HEK293 (cell line): ENCODE measurements around the gene KLHL28.
A peak's percentile ranks its signal among the peaks of the same experiment; 100 is the strongest.

Source experiments
- CTCF ChIA-PET: fragments of 350-600 bp; formaldehyde crosslinking; extraction: SDS; loops from one replicate; lab custom pipeline; 2021; ENCODE audit warnings: antibody characterized with exemption; lab: Yijun Ruan, JAX
- POLR2A ChIA-PET: fragments of 300-600 bp; formaldehyde crosslinking; extraction: SDS; loops from one replicate; lab custom pipeline; 2020; ENCODE audit warnings: antibody characterized with exemption, inconsistent platforms; lab: Yijun Ruan, JAX
- H3K27ac ChIP-seq: fragments of 200-500 bp; sonication (Bioruptor generic); 2 replicates; pipeline ENCODE4 v1.5.1; 2014; ENCODE audit warnings: low read depth, low read length, control low read depth, inconsistent platforms; ENCODE audit errors: extremely low read depth
- H3K36me3 ChIP-seq, 2 experiments: fragments of 200-500 bp in 1 of 2; sonication (Bioruptor generic) in 1 of 2; 1 replicate in 1 of 2; 2 replicates in 1 of 2; pipeline ENCODE4 v1.5.1; 2014 to 2017; ENCODE audit warnings: inconsistent platforms in 2 of 2, low read length in 2 of 2; ENCODE audit not compliant: control insufficient read depth in 2 of 2, insufficient read depth in 1 of 2
- H3K4me1 ChIP-seq: fragments of 200-500 bp; sonication (Bioruptor generic); 2 replicates; pipeline ENCODE4 v1.5.1; 2014; ENCODE audit warnings: mild to moderate bottlenecking, low read length, inconsistent platforms; ENCODE audit not compliant: control insufficient read depth, insufficient read depth
- H3K4me3 ChIP-seq: 2 replicates; pipeline ENCODE4 v1.5.1; 2011; ENCODE audit warnings: low read depth, mild to moderate bottlenecking, control low read depth, low read length, moderate library complexity
- H3K9me3 ChIP-seq: fragments of 200-500 bp; sonication (Bioruptor generic); 2 replicates; pipeline ENCODE4 v1.5.1; 2014; ENCODE audit warnings: low read depth, low read length, inconsistent platforms; ENCODE audit not compliant: control insufficient read depth, insufficient read depth
- GLI4 ChIP-seq: fragments of 450-650 bp; formaldehyde crosslinking; IDR thresholded peaks from 2 replicates; pipeline ENCODE4 v1.5.1; 2016; ENCODE audit warnings: missing biosample characterization, missing genetic modification characterization
- KLF16 ChIP-seq: fragments of 450-650 bp; formaldehyde crosslinking; IDR thresholded peaks from 2 replicates; pipeline ENCODE4 v1.5.1; 2017; ENCODE audit warnings: missing biosample characterization, missing genetic modification characterization
- PRDM1 ChIP-seq: fragments of 450-650 bp; formaldehyde crosslinking; IDR thresholded peaks from 2 replicates; pipeline ENCODE4; 2016; ENCODE audit warnings: missing biosample characterization, missing genetic modification characterization
- PRDM6 ChIP-seq: fragments of 450-650 bp; formaldehyde crosslinking; IDR thresholded peaks from 2 replicates; pipeline ENCODE4 v1.5.1; 2017; ENCODE audit warnings: missing biosample characterization, missing genetic modification characterization
- SCRT1 ChIP-seq: fragments of 450-650 bp; formaldehyde crosslinking; IDR thresholded peaks from 2 replicates; pipeline ENCODE4 v1.5.1; 2016; ENCODE audit warnings: missing biosample characterization, missing genetic modification characterization, borderline replicate concordance
- SP3 ChIP-seq: fragments of 450-650 bp; formaldehyde crosslinking; IDR thresholded peaks from 2 replicates; pipeline ENCODE4 v1.5.1; 2016; ENCODE audit warnings: missing biosample characterization, missing genetic modification characterization
- ZBTB1 ChIP-seq: fragments of 450-650 bp; formaldehyde crosslinking; IDR thresholded peaks from 2 replicates; pipeline ENCODE4 v1.5.1; 2016; ENCODE audit warnings: missing biosample characterization, missing genetic modification characterization
- ZBTB17 ChIP-seq: fragments of 450-650 bp; formaldehyde crosslinking; IDR thresholded peaks from 2 replicates; pipeline ENCODE4 v1.5.1; 2016; ENCODE audit warnings: missing biosample characterization, missing genetic modification characterization
- ZFP3 ChIP-seq: fragments of 450-650 bp; formaldehyde crosslinking; IDR thresholded peaks from 2 replicates; pipeline ENCODE4 v1.5.1; 2016; ENCODE audit warnings: low read depth, missing biosample characterization, missing genetic modification characterization
- ZNF114 ChIP-seq: fragments of 450-650 bp; formaldehyde crosslinking; IDR thresholded peaks from 2 replicates; pipeline ENCODE4 v1.5.0; 2017; ENCODE audit warnings: missing biosample characterization, missing genetic modification characterization
- ZNF121 ChIP-seq: fragments of 450-650 bp; formaldehyde crosslinking; IDR thresholded peaks from 2 replicates; pipeline ENCODE4 v1.5.1; 2016; ENCODE audit warnings: missing biosample characterization, missing genetic modification characterization
- ZNF146 ChIP-seq: fragments of 450-650 bp; formaldehyde crosslinking; IDR thresholded peaks from 2 replicates; pipeline ENCODE4 v1.5.1; 2016; ENCODE audit warnings: missing biosample characterization, missing genetic modification characterization
- ZNF155 ChIP-seq: fragments of 450-650 bp; formaldehyde crosslinking; IDR thresholded peaks from 2 replicates; pipeline ENCODE4 v1.5.1; 2016; ENCODE audit warnings: missing biosample characterization, missing genetic modification characterization
- ZNF2 ChIP-seq: fragments of 450-650 bp; formaldehyde crosslinking; IDR thresholded peaks from 2 replicates; pipeline ENCODE4 v1.5.1; 2016; ENCODE audit warnings: missing biosample characterization, missing genetic modification characterization
- ZNF324 ChIP-seq: fragments of 450-650 bp; formaldehyde crosslinking; IDR thresholded peaks from 2 replicates; pipeline ENCODE4 v1.5.1; 2016; ENCODE audit warnings: missing biosample characterization, missing genetic modification characterization
- ZNF37A ChIP-seq: fragments of 450-650 bp; IDR thresholded peaks from 2 replicates; pipeline ENCODE4 v1.5.1; 2018; ENCODE audit warnings: missing biosample characterization, missing genetic modification characterization
- ZNF404 ChIP-seq: fragments of 450-650 bp; formaldehyde crosslinking; IDR thresholded peaks from 2 replicates; pipeline ENCODE4 v1.5.1; 2017; ENCODE audit warnings: missing biosample characterization, missing genetic modification characterization
- ZNF416 ChIP-seq: fragments of 450-650 bp; formaldehyde crosslinking; IDR thresholded peaks from 2 replicates; pipeline ENCODE4 v1.5.1; 2016; ENCODE audit warnings: missing biosample characterization, missing genetic modification characterization
- ZNF423 ChIP-seq: fragments of 450-650 bp; formaldehyde crosslinking; IDR thresholded peaks from 2 replicates; pipeline ENCODE4 v1.5.1; 2016; ENCODE audit warnings: missing biosample characterization, missing genetic modification characterization
- ZNF530 ChIP-seq: fragments of 450-650 bp; formaldehyde crosslinking; IDR thresholded peaks from 2 replicates; pipeline ENCODE4 v1.5.1; 2016; ENCODE audit warnings: low read depth, missing biosample characterization, missing genetic modification characterization
- ZNF544 ChIP-seq: fragments of 450-650 bp; formaldehyde crosslinking; IDR thresholded peaks from 2 replicates; pipeline ENCODE4 v1.5.0; 2017; ENCODE audit warnings: missing biosample characterization, missing genetic modification characterization
- ZNF561 ChIP-seq: fragments of 450-650 bp; IDR thresholded peaks from 2 replicates; pipeline ENCODE4 v1.5.1; 2018; ENCODE audit warnings: missing biosample characterization, missing genetic modification characterization, borderline replicate concordance
- ZNF585B ChIP-seq: fragments of 450-650 bp; formaldehyde crosslinking; IDR thresholded peaks from 2 replicates; pipeline ENCODE4 v1.5.1; 2016; ENCODE audit warnings: missing biosample characterization, missing genetic modification characterization
- ZNF629 ChIP-seq: fragments of 450-650 bp; formaldehyde crosslinking; IDR thresholded peaks from 2 replicates; pipeline ENCODE4 v1.5.1; 2017; ENCODE audit warnings: missing biosample characterization, missing genetic modification characterization
- ZNF654 ChIP-seq: fragments of 450-650 bp; formaldehyde crosslinking; IDR thresholded peaks from 2 replicates; pipeline ENCODE4 v1.5.1; 2016; ENCODE audit warnings: low read depth, missing biosample characterization, missing genetic modification characterization
- ZNF660 ChIP-seq: fragments of 450-650 bp; IDR thresholded peaks from 2 replicates; pipeline ENCODE4 v1.5.1; 2018; ENCODE audit warnings: missing biosample characterization, mild to moderate bottlenecking, missing genetic modification characterization
- ZNF707 ChIP-seq: fragments of 450-650 bp; formaldehyde crosslinking; IDR thresholded peaks from 2 replicates; pipeline ENCODE4 v1.5.1; 2016; ENCODE audit warnings: missing biosample characterization, missing genetic modification characterization
- ZNF843 ChIP-seq: fragments of 450-650 bp; formaldehyde crosslinking; IDR thresholded peaks from 2 replicates; pipeline ENCODE4 v1.5.1; 2016; ENCODE audit warnings: missing biosample characterization, missing genetic modification characterization
- TF ChIP-seq, protein P1 (sequence below): fragments of 450-650 bp; formaldehyde crosslinking; IDR thresholded peaks from 2 replicates; pipeline ENCODE4 v1.5.1; 2016; ENCODE audit warnings: missing biosample characterization, missing genetic modification characterization

The KLHL28 gene

DNA sequence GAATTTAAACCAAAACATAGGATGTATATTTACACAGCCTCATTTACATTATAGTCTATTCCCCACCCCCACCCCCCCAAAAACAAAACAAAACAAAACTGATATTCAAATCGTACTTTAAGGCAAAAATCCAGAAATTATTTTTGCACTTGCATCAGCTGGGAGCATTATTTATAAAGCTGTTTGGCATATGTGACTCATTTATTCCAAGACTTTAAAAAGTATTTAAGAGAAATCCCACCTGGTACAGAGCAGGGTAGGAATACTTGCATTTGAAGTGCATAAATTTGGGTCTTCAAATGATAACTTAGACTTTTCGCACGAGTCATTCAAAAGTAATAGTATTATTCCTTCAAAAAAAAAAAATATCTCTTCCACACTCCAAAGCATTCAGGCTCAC is 1.1 kb downstream of the KLHL28 start:
- TF ChIP-seq ZFP3 (tag by site-specific recombination) = no peak
- no peak for TF ChIP-seq KLF16 (tag by site-specific recombination)
- no peak for TF ChIP-seq ZNF324
- TF ChIP-seq ZNF2 (tag by site-specific recombination) = no peak
- no peak for TF ChIP-seq ZNF530 (tag by site-specific recombination)
- no peak for TF ChIP-seq PRDM6 (tag by site-specific recombination)
- TF ChIP-seq ZNF561 (tag by site-specific recombination) = no peak
- TF ChIP-seq ZNF37A (tag by site-specific recombination) = no peak
- no peak for TF ChIP-seq GLI4
- no peak for TF ChIP-seq ZNF629 (tag by site-specific recombination)
- TF ChIP-seq ZNF114 (tag by site-specific recombination) = no peak
- TF ChIP-seq ZNF146 (tag by site-specific recombination) = no peak
- no peak for TF ChIP-seq SP3 (tag by site-specific recombination)
- no peak for TF ChIP-seq ZNF585B (tag by site-specific recombination)
- CTCF ChIA-PET = interaction anchor here (1.1 kb wide), 1 partner anchor 47 kb away, joined by 3 read pairs; no protein-coding TSS in a partner anchor
- Histone ChIP-seq H3K4me1 (peaks cover 26% of the 10 kb centered on the region), H3K9me3 (no peaks in the 10 kb centered on the region), H3K27ac (peak overlapping the region; percentile 74), H3K4me3 (peak overlapping the region; percentile 91), H3K36me3 (no peaks in the 10 kb centered on the region; a peak in 1 of 3 replicates)
- POLR2A ChIA-PET = interaction anchor here (0.7 to 3.0 kb wide), 4 partner anchors 8 to 174 kb away, joined by 3 to 22 read pairs (median 10); partner anchors contain the start of genes FANCM and FKBP3

DNA sequence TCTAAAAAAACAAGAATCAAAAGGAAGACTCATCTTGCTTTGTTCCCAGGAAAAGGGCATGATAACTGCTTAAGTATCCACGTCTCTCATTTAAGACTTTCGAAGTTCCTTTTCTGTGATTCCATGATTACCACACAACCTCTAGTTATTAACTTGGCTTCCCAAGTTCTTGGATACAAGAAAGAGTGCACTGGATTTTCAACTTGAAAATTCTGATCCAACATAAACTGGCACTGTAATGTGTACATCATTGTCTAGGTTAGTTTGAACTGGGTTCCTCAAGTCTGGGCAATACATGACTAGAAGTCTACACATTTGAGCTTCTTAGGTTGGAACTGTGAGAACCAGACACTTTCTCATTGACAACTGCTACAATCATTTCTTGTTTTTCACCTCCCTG is 1.6 kb downstream of the KLHL28 start:
- no peaks in the 10 kb centered on the region for H3K9me3 ChIP-seq
- no peaks in the 10 kb centered on the region; a peak in 1 of 3 replicates for H3K36me3 ChIP-seq
- peak overlapping the region; percentile 74; the same call in 1 of the 2 replicates for H3K27ac ChIP-seq
- CTCF ChIA-PET = interaction anchor here (1.1 kb wide), 1 partner anchor 47 kb away, joined by 3 read pairs; no protein-coding TSS in a partner anchor
- POLR2A ChIA-PET = interaction anchor here (0.6 to 0.7 kb wide), 2 partner anchors 134 to 136 kb away, joined by 3 to 5 read pairs; no protein-coding TSS in a partner anchor
- H3K4me3 ChIP-seq = peak overlapping the region; percentile 91
- TF ChIP-seq SCRT1 (tag by site-specific recombination) (no peak), ZNF423 (tag by site-specific recombination) (no peak), PRDM1 (peak; percentile 29; the same call in 1 of the 2 replicates)
- TF ChIP-seq, all 188 proteins: peak for 1
- peaks cover 30% of the 10 kb centered on the region for H3K4me1 ChIP-seq

GRCh38 chr14:44959538-44959937 is 2.2 kb downstream of the KLHL28 start:
- Histone ChIP-seq H3K36me3 (no peaks in the 10 kb centered on the region; a peak in 1 of 3 replicates), H3K9me3 (no peaks in the 10 kb centered on the region), H3K4me3 (peak overlapping the region; percentile 91; the same call in 1 of the 2 replicates), H3K4me1 (peaks cover 34% of the 10 kb centered on the region), H3K27ac (no peak overlapping the region)
- CTCF ChIA-PET = no interaction called here
- POLR2A ChIA-PET = no interaction called here
- TF ChIP-seq GLI4 (no peak), ZNF121 (tag by site-specific recombination) (no peak), ZNF544 (no peak), ZNF654 (tag by site-specific recombination) (no peak), ZNF416 (tag by site-specific recombination) (no peak), ZNF707 (tag by site-specific recombination) (no peak), ZNF404 (no peak), ZNF660 (tag by site-specific recombination) (no peak), ZNF843 (tag by site-specific recombination) (no peak), ZNF155 (tag by site-specific recombination) (no peak), ZBTB17 (tag by site-specific recombination) (no peak), ZBTB1 (tag by site-specific recombination) (no peak), SP3 (tag by site-specific recombination) (no peak)
- TF ChIP-seq, protein P1, sequence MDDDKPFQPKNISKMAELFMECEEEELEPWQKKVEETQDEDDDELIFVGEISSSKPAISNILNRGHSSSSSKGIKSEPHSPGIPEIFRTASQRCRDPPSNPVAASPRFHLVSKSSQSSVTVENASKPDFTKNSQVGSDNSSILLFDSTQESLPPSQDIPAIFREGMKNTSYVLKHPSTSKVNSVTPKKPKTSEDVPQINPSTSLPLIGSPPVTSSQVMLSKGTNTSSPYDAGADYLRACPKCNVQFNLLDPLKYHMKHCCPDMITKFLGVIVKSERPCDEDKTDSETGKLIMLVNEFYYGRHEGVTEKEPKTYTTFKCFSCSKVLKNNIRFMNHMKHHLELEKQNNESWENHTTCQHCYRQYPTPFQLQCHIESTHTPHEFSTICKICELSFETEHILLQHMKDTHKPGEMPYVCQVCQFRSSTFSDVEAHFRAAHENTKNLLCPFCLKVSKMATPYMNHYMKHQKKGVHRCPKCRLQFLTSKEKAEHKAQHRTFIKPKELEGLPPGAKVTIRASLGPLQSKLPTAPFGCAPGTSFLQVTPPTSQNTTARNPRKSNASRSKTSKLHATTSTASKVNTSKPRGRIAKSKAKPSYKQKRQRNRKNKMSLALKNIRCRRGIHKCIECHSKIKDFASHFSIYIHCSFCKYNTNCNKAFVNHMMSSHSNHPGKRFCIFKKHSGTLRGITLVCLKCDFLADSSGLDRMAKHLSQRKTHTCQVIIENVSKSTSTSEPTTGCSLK (tag by site-specific recombination) = no peak
